ENCODE data around the gene U2SURP. TPM values are rescaled to one million over a fixed set of nuclear protein-coding genes. Genes with fewer than 3 reads are reported as not detected.

Gene U2SURP
- total RNA-seq, 4 donors from 2014 or later: 35.7 to 58.6 (median 45.2) TPM

Small RNAs within 50 kb of the gene (small RNA-seq; reads per million reads assigned to genes)
- 0 reads per million in 3 donors for gene AC021074.2

Other genes with a start within 250 kb of the U2SURP start
- gene PCOLCE2, start 112.5 kb upstream of the U2SURP start, total RNA-seq: 10 to 100 TPM; 48.2 to 76.0 (median 54.6) TPM
- gene PAQR9, start 37.9 kb upstream of the U2SURP start, total RNA-seq: not detected
- gene CHST2, start 118.2 kb downstream of the U2SURP start, total RNA-seq: 10 to 100 TPM in 2 of 4 donors, 1 to 10 TPM in 2; 3.3 to 10.8 (median 10.2) TPM